K562 (cell line): ENCODE results near the gene DNAI7. TPM values are rescaled to one million over a fixed set of nuclear protein-coding genes. Genes with fewer than 3 reads are reported as not detected.

Experiments
- ATAC-seq: fragments of 200-7000 bp; cut with Tn5 transposase; 3 replicates; pipeline ENCODE4 v1.9.1; 2020; ENCODE audit warnings: moderate library complexity
- BruUV-seq: library from RNA; stranded (reverse); fragments of 400-500 nt; replicated peaks from 2 replicates; lab custom pipeline; 2021; lab: Mats Ljungman, UMichigan
- CTCF ChIA-PET: fragments of 300-600 bp; formaldehyde crosslinking; extraction: SDS; loops from one replicate; lab custom pipeline; 2021; ENCODE audit warnings: low intra/inter-chr PET ratio; lab: Yijun Ruan, JAX
- POLR2A ChIA-PET: fragments of 300-600, 350-650 bp; sonication (Branson Sonifier 250); formaldehyde crosslinking; extraction: SDS; loops from one replicate; lab custom pipeline; 2021; ENCODE audit warnings: antibody characterized with exemption, inconsistent platforms; lab: Yijun Ruan, JAX
- DNase-seq, 4 experiments: peaks; one replicate each; pipeline versions ENCODE4 v3.0.0 to v3.0.0-alpha.2; 2011 to 2018; ENCODE audit warnings: low spot score in 3 of 4, mixed read lengths in 3 of 4; ENCODE audit errors: extremely low read depth in 1 of 4
- FAIRE-seq: peaks from 2 replicates; lab custom pipeline; 2011; peaks lifted over from hg19 to GRCh38; lab: Jason Lieb, UNC
- H2AFZ ChIP-seq: 2 replicates; pipeline ENCODE4 v1.6.0; 2011; ENCODE audit warnings: low read depth, low read length, control low read depth, inconsistent platforms
- H3K27ac ChIP-seq: fragments of 200-600 bp; 3 replicates; pipeline ENCODE4 v1.8.0; 2011; ENCODE audit warnings: low read depth, mild to moderate bottlenecking, control low read depth, inconsistent platforms, low read length, moderate library complexity, mixed read lengths; ENCODE audit errors: extremely low read depth
- H3K27me3 ChIP-seq, 2 experiments: fragments of 300-600 bp in 1 of 2; 2 replicates in 1 of 2; 3 replicates in 1 of 2; pipeline versions ENCODE4 v1.6.0 to v1.8.0; 2011; ENCODE audit warnings: inconsistent platforms in 2 of 2, low read length in 2 of 2, mild to moderate bottlenecking in 1 of 2, mixed read lengths in 1 of 2, moderate library complexity in 1 of 2; ENCODE audit not compliant: control insufficient read depth in 2 of 2, insufficient read depth in 2 of 2
- H3K36me3 ChIP-seq: fragments of 300-600 bp; 3 replicates; pipeline ENCODE4 v1.8.0; 2011; ENCODE audit warnings: mild to moderate bottlenecking, low read length, inconsistent platforms; ENCODE audit not compliant: control insufficient read depth, insufficient read depth
- H3K4me1 ChIP-seq, 2 experiments: fragments of 200-600 bp in 1 of 2; replicated peaks in 1 of 2; 2 replicates in 1 of 2; 3 replicates in 1 of 2; pipeline versions ENCODE4 v1.5.1 to v1.8.0; 2011; ENCODE audit warnings: inconsistent platforms in 2 of 2, low read length in 2 of 2, mild to moderate bottlenecking in 1 of 2, mixed read lengths in 1 of 2, moderate library complexity in 1 of 2; ENCODE audit not compliant: control insufficient read depth in 2 of 2, insufficient read depth in 2 of 2
- H3K4me2 ChIP-seq: 2 replicates; pipeline ENCODE4 v1.6.1; 2011; ENCODE audit warnings: low read length, control low read depth, inconsistent platforms, mixed read lengths; ENCODE audit not compliant: insufficient read depth
- H3K4me3 ChIP-seq: fragments of 200-600 bp; sonication (generic), shearing (Covaris generic); 2 replicates; pipeline ENCODE4 v1.5.1; 2016; ENCODE audit warnings: control low read depth, inconsistent platforms
- H3K79me2 ChIP-seq: fragments of 200-600 bp; 3 replicates; pipeline ENCODE4 v1.8.0; 2011; ENCODE audit warnings: low read length, inconsistent platforms; ENCODE audit not compliant: control insufficient read depth, insufficient read depth
- H3K9ac ChIP-seq, 2 experiments: 2 replicates each; pipeline versions ENCODE4 v1.6.0 to v1.6.1; 2011; ENCODE audit warnings: low read depth in 2 of 2, low read length in 2 of 2, control low read depth in 1 of 2, inconsistent platforms in 1 of 2, mild to moderate bottlenecking in 1 of 2, mixed read lengths in 1 of 2; ENCODE audit not compliant: insufficient read depth in 1 of 2
- H3K9me1 ChIP-seq: one replicate; pipeline ENCODE4 v1.6.0; 2011; ENCODE audit warnings: inconsistent platforms, mild to moderate bottlenecking, low read length, moderate library complexity; ENCODE audit not compliant: control insufficient read depth, insufficient read depth
- H3K9me3 ChIP-seq: replicated peaks from 2 replicates; pipeline ENCODE4 v1.5.1; 2011; ENCODE audit warnings: low read depth, low read length, inconsistent platforms; ENCODE audit not compliant: control insufficient read depth, insufficient read depth
- H4K20me1 ChIP-seq: replicated peaks from 2 replicates; pipeline ENCODE4 v1.6.1; 2011; ENCODE audit warnings: low read length, inconsistent platforms, mixed read lengths; ENCODE audit not compliant: control insufficient read depth, insufficient read depth
- CBX5 ChIP-seq: IDR thresholded peaks from 2 replicates; pipeline ENCODE4 v1.6.1; 2014; ENCODE audit warnings: low read depth, borderline replicate concordance
- DNMT1 ChIP-seq: fragments of 450-650 bp; IDR thresholded peaks from 2 replicates; pipeline ENCODE4 v1.6.1; 2016; ENCODE audit warnings: antibody characterized with exemption, mild to moderate bottlenecking
- FOXK1 ChIP-seq: sonication (generic); formaldehyde crosslinking; IDR thresholded peaks from 2 replicates; pipeline ENCODE4 v1.8.0; 2022; ENCODE audit warnings: missing genetic modification reagents, mild to moderate bottlenecking, borderline replicate concordance
- MIER1 ChIP-seq: fragments of 450-650 bp; IDR thresholded peaks from 2 replicates; pipeline ENCODE4 v1.6.1; 2016; ENCODE audit warnings: antibody characterized with exemption, mild to moderate bottlenecking, low read depth
- NCOA1 ChIP-seq: fragments of 450-650 bp; IDR thresholded peaks from 2 replicates; pipeline ENCODE4 v1.6.1; 2016; ENCODE audit warnings: low read depth
- NUFIP1 ChIP-seq: fragments of 450-650 bp; IDR thresholded peaks from 2 replicates; pipeline ENCODE4 v1.6.1; 2018; ENCODE audit not compliant: partially characterized antibody
- SUPT5H ChIP-seq: fragments of 450-650 bp; IDR thresholded peaks from 2 replicates; pipeline ENCODE4 v1.6.1; 2016
- TEAD2 ChIP-seq: fragments of 450-650 bp; IDR thresholded peaks from 2 replicates; pipeline ENCODE4 v1.6.1; 2016; ENCODE audit warnings: missing genetic modification characterization, control low read depth, missing compliant biosample characterization
- ZC3H11A ChIP-seq: IDR thresholded peaks from 2 replicates; pipeline ENCODE4 v1.6.1; 2012; ENCODE audit warnings: low read depth, low read length, improper control_type of control experiment
- ZNF232 ChIP-seq: sonication (generic); formaldehyde crosslinking; IDR thresholded peaks from 2 replicates; pipeline ENCODE4 v1.8.0; 2022; ENCODE audit warnings: mild to moderate bottlenecking, missing genetic modification reagents
- ZNF699 ChIP-seq: fragments of 250-450 bp; sonication (Bioruptor Pico); IDR thresholded peaks from 2 replicates; pipeline ENCODE4 v1.8.0; 2021; ENCODE audit warnings: mild to moderate bottlenecking, moderate library complexity; ENCODE audit not compliant: insufficient replicate concordance
- ZNF764 ChIP-seq: fragments of 250-450 bp; sonication (Bioruptor Pico); IDR thresholded peaks from 2 replicates; pipeline ENCODE4 v1.4.0; 2020; ENCODE audit warnings: low read depth, mild to moderate bottlenecking, moderate library complexity
- WGBS: fragments of 100-300 bp; shearing (Covaris generic); methylation state at CpG from one replicate; pipeline ENCODE4 v1.1.6; 2016; ENCODE audit warnings: low coverage, mixed read lengths; ENCODE audit not compliant: insufficient coverage; ENCODE audit errors: missing lambda C conversion rate; 5-methylcytosine and 5-hydroxymethylcytosine counted together
- in situ Hi-C: fragments of 300-500 bp; cut with MboI; formaldehyde crosslinking; loops from 4 replicates; pipeline ENCODE4 v1.15.0; 2018; ENCODE audit warnings: inconsistent platforms, mixed read lengths
- intact Hi-C: fragments of 100-400 bp; cut with micrococcal nuclease; formaldehyde crosslinking; loops from 2 replicates; pipeline ENCODE4 v1.14.2; 2022
- polyA plus RNA-seq, 8 experiments: library from polyadenylated mRNA; depleted of rRNA in 4 of 8; stranded (reverse) in 5 of 8; unstranded in 3 of 8; fragments of >200 nt; fragmentation: Nextera tagmentation in 2 of 8; fragmentation: Illumina TruSeq in 1 of 8; extraction: Ambion mirVana in 2 of 8; extraction: Trizol in 1 of 8; gene quantifications; 2 replicates each; pipeline versions ENCODE4 v1.2.1 to v1.2.3, GENCODE V29; 2011 to 2014; ENCODE audit warnings: inconsistent platforms in 1 of 8, missing spikeins in 1 of 8
- total RNA-seq, 7 experiments: library from RNA; depleted of rRNA in 6 of 7; stranded (reverse); fragments of >200 nt in 6 of 7; fragmentation: Illumina TruSeq in 2 of 7; extraction: Trizol in 2 of 7; gene quantifications; 2 replicates each; pipeline versions ENCODE4 v1.2.1 to v1.2.3, GENCODE V29; 2011 to 2021; ENCODE audit warnings: low replicate concordance in 1 of 7
- TF ChIP-seq, protein P1 (sequence below): fragments of 450-650 bp; IDR thresholded peaks from 2 replicates; pipeline ENCODE4 v1.6.1; 2018; ENCODE audit not compliant: partially characterized antibody
- TF ChIP-seq, protein P2 (sequence below): fragments of 450-650 bp; IDR thresholded peaks from 2 replicates; pipeline ENCODE4 v1.6.1; 2016; ENCODE audit warnings: low read depth, mild to moderate bottlenecking, moderate library complexity
- TF ChIP-seq, protein P3 (sequence below): fragments of 150-350 bp; IDR thresholded peaks from 2 replicates; pipeline ENCODE4 v1.6.1; 2014; ENCODE audit warnings: low read depth, mild to moderate bottlenecking, low read length, borderline replicate concordance

The DNAI7 gene
- total and polyA plus RNA-seq, 9 of the 15 experiments (the other 6 are each of a cell fraction or from before 2014, with no cell fraction given) = 0.06 to 0.76 (median 0.17) TPM; not detected in 1

DNA sequence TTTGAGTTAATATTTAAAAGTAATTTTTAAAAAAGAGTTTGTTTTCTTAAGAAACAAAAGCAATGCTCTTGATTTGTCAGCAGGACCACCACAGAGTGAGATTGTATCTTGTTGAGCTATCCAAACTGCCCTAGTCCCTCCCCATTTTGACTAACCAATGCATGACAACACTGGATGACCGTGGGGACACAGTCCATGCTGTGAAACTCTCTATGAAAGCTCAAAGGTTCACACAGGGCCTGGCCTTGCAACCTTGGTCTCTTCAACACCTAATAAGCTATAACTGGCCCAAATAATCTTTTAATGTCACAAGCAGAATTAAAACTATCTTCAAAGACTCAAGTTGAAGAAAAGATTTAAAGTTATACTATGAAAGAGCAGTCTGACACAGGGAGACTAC, 13.6 kb upstream of the DNAI7 start:
- H3K4me1 ChIP-seq = no peaks in the 10 kb centered on the region
- ATAC-seq (no peak), DNase-seq (no peak), FAIRE-seq (no peak)
- no peaks in the 10 kb centered on the region for H4K20me1 ChIP-seq
- CTCF ChIA-PET = no interaction called here
- 75% methylated on average over 1 of the region's 1 CpG for WGBS
- H3K27ac ChIP-seq = no peak overlapping the region
- no peak overlapping the region for H3K9ac ChIP-seq
- no peaks in the 10 kb centered on the region for H3K9me1 ChIP-seq
- H3K4me3 ChIP-seq = no peak overlapping the region
- H3K27me3 ChIP-seq = no peaks in the 10 kb centered on the region
- POLR2A ChIA-PET = no interaction called here
- no peaks in the 10 kb centered on the region for H3K79me2 ChIP-seq
- intact Hi-C loops (no loop called here), in situ Hi-C loops (no loop called here)
- H3K36me3 ChIP-seq = peaks cover 30% of the 10 kb centered on the region; the same call in 2 of the 3 replicates
- no peaks in the 10 kb centered on the region for H3K9me3 ChIP-seq
- BruUV-seq = no TSS peak
- no peak overlapping the region for H2AFZ ChIP-seq
- H3K4me2 ChIP-seq = no peak overlapping the region
- TF ChIP-seq TEAD2 (tag) = no peak
- no peak for TF ChIP-seq NUFIP1
- TF ChIP-seq MIER1 = no peak
- TF ChIP-seq DNMT1 = no peak
- TF ChIP-seq CBX5 = no peak
- TF ChIP-seq FOXK1 (CRISPR knock-in tag) = no peak
- no peak for TF ChIP-seq ZC3H11A
- TF ChIP-seq ZNF232 (CRISPR knock-in tag) = no peak
- no peak for TF ChIP-seq ZNF699 (CRISPR knock-in tag)
- TF ChIP-seq ZNF764 (CRISPR knock-in tag) = no peak
- TF ChIP-seq, protein P1, sequence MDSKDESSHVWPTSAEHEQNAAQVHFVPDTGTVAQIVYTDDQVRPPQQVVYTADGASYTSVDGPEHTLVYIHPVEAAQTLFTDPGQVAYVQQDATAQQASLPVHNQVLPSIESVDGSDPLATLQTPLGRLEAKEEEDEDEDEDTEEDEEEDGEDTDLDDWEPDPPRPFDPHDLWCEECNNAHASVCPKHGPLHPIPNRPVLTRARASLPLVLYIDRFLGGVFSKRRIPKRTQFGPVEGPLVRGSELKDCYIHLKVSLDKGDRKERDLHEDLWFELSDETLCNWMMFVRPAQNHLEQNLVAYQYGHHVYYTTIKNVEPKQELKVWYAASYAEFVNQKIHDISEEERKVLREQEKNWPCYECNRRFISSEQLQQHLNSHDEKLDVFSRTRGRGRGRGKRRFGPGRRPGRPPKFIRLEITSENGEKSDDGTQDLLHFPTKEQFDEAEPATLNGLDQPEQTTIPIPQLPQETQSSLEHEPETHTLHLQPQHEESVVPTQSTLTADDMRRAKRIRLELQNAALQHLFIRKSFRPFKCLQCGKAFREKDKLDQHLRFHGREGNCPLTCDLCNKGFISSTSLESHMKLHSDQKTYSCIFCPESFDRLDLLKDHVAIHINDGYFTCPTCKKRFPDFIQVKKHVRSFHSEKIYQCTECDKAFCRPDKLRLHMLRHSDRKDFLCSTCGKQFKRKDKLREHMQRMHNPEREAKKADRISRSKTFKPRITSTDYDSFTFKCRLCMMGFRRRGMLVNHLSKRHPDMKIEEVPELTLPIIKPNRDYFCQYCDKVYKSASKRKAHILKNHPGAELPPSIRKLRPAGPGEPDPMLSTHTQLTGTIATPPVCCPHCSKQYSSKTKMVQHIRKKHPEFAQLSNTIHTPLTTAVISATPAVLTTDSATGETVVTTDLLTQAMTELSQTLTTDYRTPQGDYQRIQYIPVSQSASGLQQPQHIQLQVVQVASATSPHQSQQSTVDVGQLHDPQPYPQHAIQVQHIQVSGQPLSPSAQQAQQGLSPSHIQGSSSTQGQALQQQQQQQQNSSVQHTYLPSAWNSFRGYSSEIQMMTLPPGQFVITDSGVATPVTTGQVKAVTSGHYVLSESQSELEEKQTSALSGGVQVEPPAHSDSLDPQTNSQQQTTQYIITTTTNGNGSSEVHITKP = no peak
- no peak for TF ChIP-seq NCOA1
- TF ChIP-seq, protein P2, sequence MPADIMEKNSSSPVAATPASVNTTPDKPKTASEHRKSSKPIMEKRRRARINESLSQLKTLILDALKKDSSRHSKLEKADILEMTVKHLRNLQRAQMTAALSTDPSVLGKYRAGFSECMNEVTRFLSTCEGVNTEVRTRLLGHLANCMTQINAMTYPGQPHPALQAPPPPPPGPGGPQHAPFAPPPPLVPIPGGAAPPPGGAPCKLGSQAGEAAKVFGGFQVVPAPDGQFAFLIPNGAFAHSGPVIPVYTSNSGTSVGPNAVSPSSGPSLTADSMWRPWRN = no peak
- no peak for TF ChIP-seq SUPT5H
- TF ChIP-seq, protein P3, sequence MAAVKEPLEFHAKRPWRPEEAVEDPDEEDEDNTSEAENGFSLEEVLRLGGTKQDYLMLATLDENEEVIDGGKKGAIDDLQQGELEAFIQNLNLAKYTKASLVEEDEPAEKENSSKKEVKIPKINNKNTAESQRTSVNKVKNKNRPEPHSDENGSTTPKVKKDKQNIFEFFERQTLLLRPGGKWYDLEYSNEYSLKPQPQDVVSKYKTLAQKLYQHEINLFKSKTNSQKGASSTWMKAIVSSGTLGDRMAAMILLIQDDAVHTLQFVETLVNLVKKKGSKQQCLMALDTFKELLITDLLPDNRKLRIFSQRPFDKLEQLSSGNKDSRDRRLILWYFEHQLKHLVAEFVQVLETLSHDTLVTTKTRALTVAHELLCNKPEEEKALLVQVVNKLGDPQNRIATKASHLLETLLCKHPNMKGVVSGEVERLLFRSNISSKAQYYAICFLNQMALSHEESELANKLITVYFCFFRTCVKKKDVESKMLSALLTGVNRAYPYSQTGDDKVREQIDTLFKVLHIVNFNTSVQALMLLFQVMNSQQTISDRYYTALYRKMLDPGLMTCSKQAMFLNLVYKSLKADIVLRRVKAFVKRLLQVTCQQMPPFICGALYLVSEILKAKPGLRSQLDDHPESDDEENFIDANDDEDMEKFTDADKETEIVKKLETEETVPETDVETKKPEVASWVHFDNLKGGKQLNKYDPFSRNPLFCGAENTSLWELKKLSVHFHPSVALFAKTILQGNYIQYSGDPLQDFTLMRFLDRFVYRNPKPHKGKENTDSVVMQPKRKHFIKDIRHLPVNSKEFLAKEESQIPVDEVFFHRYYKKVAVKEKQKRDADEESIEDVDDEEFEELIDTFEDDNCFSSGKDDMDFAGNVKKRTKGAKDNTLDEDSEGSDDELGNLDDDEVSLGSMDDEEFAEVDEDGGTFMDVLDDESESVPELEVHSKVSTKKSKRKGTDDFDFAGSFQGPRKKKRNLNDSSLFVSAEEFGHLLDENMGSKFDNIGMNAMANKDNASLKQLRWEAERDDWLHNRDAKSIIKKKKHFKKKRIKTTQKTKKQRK = no peak
